A673 (cell line): ENCODE measurements around the gene MIXL1. TPM values are rescaled to one million over a fixed set of nuclear protein-coding genes. Genes with fewer than 3 reads are reported as not detected.

Source experiments
- Bru-seq: library from RNA; stranded (reverse); fragments of 400-500 nt; gene quantifications from one replicate; lab custom pipeline; 2021; lab: Mats Ljungman, UMichigan
- BruChase-seq, 2 experiments: library from RNA; stranded (reverse); fragments of 400-500 nt; gene quantifications; one replicate each; lab custom pipeline; 2021; lab: Mats Ljungman, UMichigan
- BruUV-seq: library from RNA; stranded (reverse); fragments of 400-500 nt; replicated peaks from 2 replicates; lab custom pipeline; 2021; lab: Mats Ljungman, UMichigan
- CTCF ChIA-PET: fragments of 300-600 bp; sonication (Branson Sonifier 250); formaldehyde crosslinking; loops from one replicate; lab custom pipeline; 2022; ENCODE audit warnings: antibody characterized with exemption; lab: Charles Lee
- POLR2A ChIA-PET: fragments of 300-600 bp; sonication (Branson Sonifier 250); formaldehyde crosslinking; loops from one replicate; lab custom pipeline; 2022; ENCODE audit warnings: antibody characterized with exemption; ENCODE audit not compliant: low non-redundant PET; lab: Charles Lee
- DNase-seq: peaks from one replicate; pipeline ENCODE4 v3.0.0-alpha.2; 2015; ENCODE audit warnings: low spot score
- H3K27ac ChIP-seq: fragments of 200-600 bp; sonication (generic); 2 replicates; pipeline ENCODE4 v1.5.1; 2016; ENCODE audit warnings: mixed run types, low read depth, mild to moderate bottlenecking, mixed read lengths, antibody characterized with exemption, low read length; ENCODE audit not compliant: poor library complexity, severe bottlenecking
- H3K27me3 ChIP-seq: fragments of 200-600 bp; sonication (generic); replicated peaks from 2 replicates; pipeline ENCODE4 v1.6.1; 2017; ENCODE audit warnings: mixed run types, low read depth, mild to moderate bottlenecking, mixed read lengths, antibody characterized with exemption, low read length; ENCODE audit not compliant: insufficient read depth, poor library complexity
- H3K36me3 ChIP-seq: fragments of 200-600 bp; sonication (generic); 2 replicates; pipeline ENCODE4 v1.6.1; 2016; ENCODE audit warnings: mixed run types, mild to moderate bottlenecking, mixed read lengths, antibody characterized with exemption, low read length; ENCODE audit not compliant: insufficient read depth, poor library complexity, severe bottlenecking
- H3K4me1 ChIP-seq: fragments of 200-600 bp; sonication (generic); 2 replicates; pipeline ENCODE4 v1.6.1; 2017; ENCODE audit warnings: mixed run types, mild to moderate bottlenecking, mixed read lengths, antibody characterized with exemption, low read length; ENCODE audit not compliant: insufficient read depth, poor library complexity, severe bottlenecking
- H3K4me3 ChIP-seq: fragments of 200-600 bp; sonication (generic); 2 replicates; pipeline ENCODE4 v1.5.1; 2016; ENCODE audit warnings: low read depth, mixed run types, mild to moderate bottlenecking, mixed read lengths, low read length; ENCODE audit not compliant: poor library complexity, severe bottlenecking
- H3K9me3 ChIP-seq: fragments of 200-600 bp; sonication (generic); 2 replicates; pipeline ENCODE4 v1.6.1; 2016; ENCODE audit warnings: mixed run types, low read depth, mild to moderate bottlenecking, mixed read lengths, antibody characterized with exemption, low read length; ENCODE audit not compliant: poor library complexity, severe bottlenecking
- EZH2 ChIP-seq: fragments of 200-600 bp; sonication (generic); IDR thresholded peaks from 2 replicates; pipeline ENCODE4 v1.6.1; 2017; ENCODE audit warnings: borderline replicate concordance, low read depth, mild to moderate bottlenecking, mixed read lengths, antibody characterized with exemption, low read length; ENCODE audit not compliant: poor library complexity, severe bottlenecking
- intact Hi-C: fragments of 100-400 bp; cut with micrococcal nuclease; formaldehyde crosslinking; loops from one replicate; pipeline ENCODE4 v1.10.0; 2022; ENCODE audit not compliant: unreplicated experiment
- long read RNA-seq: library from polyadenylated mRNA; stranded (forward); transcript quantifications from one replicate; pipeline ENCODE4 v2.0.0, GENCODE V29; 2022
- total RNA-seq: library from RNA; stranded (reverse); gene quantifications from 2 replicates; pipeline ENCODE4 v1.2.3, GENCODE V29; 2021
- TF ChIP-seq, protein P1 (sequence below): fragments of 300-800, 200-600 bp; sonication (generic); conservative IDR thresholded peaks from 2 replicates; pipeline ENCODE4 v1.5.1; 2017; ENCODE audit warnings: low read depth, mild to moderate bottlenecking, antibody characterized with exemption, low read length, moderate library complexity, mixed read lengths

Gene MIXL1
- 0.39 TPM in 1 of 2 replicates, not detected in the other for total RNA-seq
- Bru-seq, nascent RNA = not detected
- not detected for BruChase-seq, experiment 1, labeled RNA remaining after a 2-hour chase
- not detected for BruChase-seq, experiment 2, labeled RNA remaining after a 6-hour chase
- long read RNA-seq = 0 reads

DNA sequence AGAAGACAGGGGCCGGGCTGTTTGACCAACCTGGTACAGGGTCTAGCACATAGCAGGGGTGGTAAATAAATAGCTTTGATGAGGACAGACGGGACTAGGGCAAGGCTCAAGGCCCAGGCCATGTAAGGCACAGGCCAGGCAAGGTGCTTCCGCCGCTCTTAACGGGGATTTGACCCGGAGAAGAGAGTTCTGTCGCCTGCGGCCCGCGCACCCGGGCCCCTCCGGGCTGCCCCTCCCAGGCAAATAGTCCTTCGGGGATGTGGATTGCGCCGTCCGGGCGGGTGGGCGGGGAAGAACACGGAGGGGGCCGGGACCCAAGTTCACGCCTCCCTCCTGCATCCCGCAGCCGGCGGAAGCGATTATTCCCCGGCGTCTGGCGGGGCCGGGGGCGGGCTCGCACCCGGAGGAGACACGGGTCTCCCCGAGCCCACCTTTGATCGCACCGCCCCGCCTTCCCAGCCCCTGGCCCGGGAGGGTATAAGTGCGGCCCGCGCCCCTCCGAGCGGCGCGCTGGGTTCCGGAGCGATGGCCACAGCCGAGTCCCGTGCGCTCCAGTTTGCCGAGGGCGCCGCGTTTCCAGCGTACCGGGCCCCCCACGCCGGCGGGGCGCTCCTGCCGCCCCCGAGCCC, at the start of gene MIXL1:
MIXL1 (plus strand) TSS at position 508 of the 629 bp plus-strand sequence; CDS start at position 526, 18 bp downstream.
- no peak within 1 kb of the TSS for H3K27ac ChIP-seq
- intact Hi-C loops = no loop called here
- peaks cover 5% of the 10 kb centered on the region for H3K27me3 ChIP-seq
- POLR2A ChIA-PET = no interaction called here
- TF ChIP-seq, protein P1, sequence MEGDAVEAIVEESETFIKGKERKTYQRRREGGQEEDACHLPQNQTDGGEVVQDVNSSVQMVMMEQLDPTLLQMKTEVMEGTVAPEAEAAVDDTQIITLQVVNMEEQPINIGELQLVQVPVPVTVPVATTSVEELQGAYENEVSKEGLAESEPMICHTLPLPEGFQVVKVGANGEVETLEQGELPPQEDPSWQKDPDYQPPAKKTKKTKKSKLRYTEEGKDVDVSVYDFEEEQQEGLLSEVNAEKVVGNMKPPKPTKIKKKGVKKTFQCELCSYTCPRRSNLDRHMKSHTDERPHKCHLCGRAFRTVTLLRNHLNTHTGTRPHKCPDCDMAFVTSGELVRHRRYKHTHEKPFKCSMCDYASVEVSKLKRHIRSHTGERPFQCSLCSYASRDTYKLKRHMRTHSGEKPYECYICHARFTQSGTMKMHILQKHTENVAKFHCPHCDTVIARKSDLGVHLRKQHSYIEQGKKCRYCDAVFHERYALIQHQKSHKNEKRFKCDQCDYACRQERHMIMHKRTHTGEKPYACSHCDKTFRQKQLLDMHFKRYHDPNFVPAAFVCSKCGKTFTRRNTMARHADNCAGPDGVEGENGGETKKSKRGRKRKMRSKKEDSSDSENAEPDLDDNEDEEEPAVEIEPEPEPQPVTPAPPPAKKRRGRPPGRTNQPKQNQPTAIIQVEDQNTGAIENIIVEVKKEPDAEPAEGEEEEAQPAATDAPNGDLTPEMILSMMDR = no peak
- TF ChIP-seq EZH2 = no peak
- H3K9me3 ChIP-seq = no peaks in the 10 kb centered on the region
- peak within 1 kb of the TSS; percentile 53 for H3K4me3 ChIP-seq
- H3K4me1 ChIP-seq = no peaks in the 10 kb centered on the region
- no TSS peak for BruUV-seq
- no peaks in the 10 kb centered on the region for H3K36me3 ChIP-seq
- no peak for DNase-seq
- CTCF ChIA-PET = interaction anchor here (0.5 kb wide), 1 partner anchor 444 kb away, joined by 8 read pairs; no protein-coding TSS in a partner anchor

DNA sequence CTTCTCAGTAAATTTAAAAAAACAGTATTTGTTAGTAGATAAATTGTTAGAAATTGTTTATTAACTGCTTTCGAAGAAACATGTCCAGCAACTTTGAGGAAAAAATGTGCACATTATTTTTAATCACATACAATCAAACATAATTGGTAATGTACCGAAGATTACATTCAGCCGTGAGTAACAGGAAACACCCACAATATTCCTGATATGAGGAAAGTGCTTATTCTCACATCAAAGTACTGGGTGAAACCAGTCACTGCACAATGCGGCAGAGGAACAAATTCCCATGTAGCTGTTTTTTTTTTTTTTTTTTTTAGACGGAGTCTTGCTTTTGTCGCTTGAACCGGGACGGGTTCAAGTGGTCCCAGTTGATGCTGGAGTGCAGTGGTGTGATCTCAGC, 46.6 kb upstream of the MIXL1 start:
- no TSS peak for BruUV-seq

DNA sequence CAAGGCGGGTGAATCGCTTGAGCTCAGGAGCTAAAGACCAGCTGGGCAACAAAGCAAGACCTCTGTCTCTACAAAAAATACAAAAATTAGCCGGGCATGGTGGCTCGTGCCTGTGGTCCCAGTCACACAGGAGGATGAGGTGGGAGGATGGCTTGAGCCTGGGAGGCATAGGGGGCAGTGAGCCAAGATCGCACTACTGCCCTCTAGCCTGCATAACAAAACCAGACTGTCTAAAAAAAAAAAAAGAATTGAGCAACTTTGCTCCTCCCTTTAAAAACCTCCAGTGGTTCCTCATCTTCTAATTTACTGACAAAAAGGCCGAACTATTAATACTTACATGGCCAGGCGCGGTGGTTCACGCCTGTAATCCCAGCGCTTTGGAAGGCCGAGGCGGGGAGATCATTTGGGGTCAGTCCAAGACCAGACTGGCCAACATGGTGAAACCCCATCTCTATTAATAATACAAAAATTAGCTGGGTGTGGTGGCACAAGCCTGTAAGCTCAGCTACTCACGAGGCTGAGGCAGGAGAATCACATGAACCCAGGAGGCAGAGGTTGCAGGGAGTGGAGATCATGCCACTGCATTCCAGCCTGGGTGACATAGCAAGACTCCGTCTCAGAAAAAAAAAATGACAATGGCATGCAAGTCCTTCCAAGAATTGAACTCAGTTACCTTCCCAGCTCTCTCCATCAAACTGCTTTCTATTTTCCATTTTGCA, 41.3 kb upstream of the MIXL1 start:
- no peak for TF ChIP-seq EZH2
- TF ChIP-seq, protein P1 = peak; percentile 51
- Histone ChIP-seq H3K27ac (no peak overlapping the region), H3K36me3 (no peaks in the 10 kb centered on the region), H3K4me3 (no peak overlapping the region), H3K4me1 (peaks cover 10% of the 10 kb centered on the region), H3K9me3 (no peaks in the 10 kb centered on the region), H3K27me3 (no peaks in the 10 kb centered on the region)
- no TSS peak for BruUV-seq
- intact Hi-C loops = no loop called here
- DNase-seq = peak; percentile 50
- POLR2A ChIA-PET = no interaction called here
- CTCF ChIA-PET = no interaction called here

More for the DNA sequence above, 46.6 kb upstream of the MIXL1 start:
- CTCF ChIA-PET = no interaction called here
- TF ChIP-seq, protein P1 = no peak
- no peak for TF ChIP-seq EZH2
- H3K4me3 ChIP-seq = no peak overlapping the region
- no peak for DNase-seq
- peaks cover 3% of the 10 kb centered on the region for H3K4me1 ChIP-seq
- intact Hi-C loops = no loop called here
- no peak overlapping the region for H3K27ac ChIP-seq
- no peaks in the 10 kb centered on the region for H3K27me3 ChIP-seq
- H3K9me3 ChIP-seq = no peaks in the 10 kb centered on the region
- no peaks in the 10 kb centered on the region for H3K36me3 ChIP-seq
- POLR2A ChIA-PET = interaction anchor here (0.6 to 0.7 kb wide), 3 partner anchors 17 to 1791 kb away, joined by 3 to 6 read pairs (median 6); no protein-coding TSS in a partner anchor
